ENCODE measurements around the gene KIR2DL3. TPM values are rescaled to one million over a fixed set of nuclear protein-coding genes. Genes with fewer than 3 reads are reported as not detected.

KIR2DL3 gene
- total and polyA plus RNA-seq, 4 donors = 0.03 TPM; not detected in 3

- H3K4me3 ChIP-seq (ENCODE audit: low read depth in 1 of 3, low read length in 3 of 3) = no peak overlapping the region
- no peak overlapping the region for H3K27ac ChIP-seq (ENCODE audit: low read depth in 1 of 2, low read length in 2 of 2)
- no peak for DNase-seq (ENCODE audit: low spot score)
- no peak overlapping the region for H3K9ac ChIP-seq (ENCODE audit: low read depth in 1 of 2, low read length in 2 of 2)
- WGBS = 72% methylated on average over 10 of the region's 10 CpGs
- peaks cover 0 to 8% (median 0%) of the 10 kb centered on the region in 4 donors for H3K27me3 ChIP-seq (ENCODE audit: control insufficient read depth in 4 of 4, insufficient read depth in 4 of 4, low read length in 3 of 4)
- no peaks in the 10 kb centered on the region for H3K36me3 ChIP-seq (ENCODE audit: control insufficient read depth in 4 of 4, insufficient read depth in 3 of 4, low read depth in 1 of 4, low read length in 3 of 4)
- no peaks in the 10 kb centered on the region for H3K4me1 ChIP-seq (ENCODE audit: control insufficient read depth in 4 of 4, insufficient read depth in 4 of 4, low read length in 3 of 4)
- H3K9me3 ChIP-seq (ENCODE audit: control insufficient read depth in 4 of 4, low read length in 3 of 4) = no peaks in the 10 kb centered on the region
- no peak for TF ChIP-seq ATF3 (IDR thresholded peaks at IDR 0.05)
- TF ChIP-seq JUND (IDR thresholded peaks at IDR 0.05) = no peak
- no peak for TF ChIP-seq RAD21 (IDR thresholded peaks at IDR 0.05)
- TF ChIP-seq NR2F2 (IDR thresholded peaks at IDR 0.05) = no peak
- no peak for TF ChIP-seq HNF4A (conservative IDR thresholded peaks at IDR 0.05)
- TF ChIP-seq MAX (IDR thresholded peaks at IDR 0.05) = no peak
- no peak for TF ChIP-seq CTCF (IDR thresholded peaks at IDR 0.05; ENCODE audit: low read depth, low read length, missing input control)
- no peak for TF ChIP-seq FOXA2 (IDR thresholded peaks at IDR 0.05)
- TF ChIP-seq FOXA1 (IDR thresholded peaks at IDR 0.05) = no peak
- TF ChIP-seq ZBTB33 (IDR thresholded peaks at IDR 0.05) = no peak
These were observed 10.8 kb upstream of the KIR2DL3 start for GRCh38 chr19:54727562-54727961.

- no peak overlapping the region for H3K27ac ChIP-seq (ENCODE audit: low read depth in 1 of 2, low read length in 2 of 2)
- TF ChIP-seq ZBTB33 (IDR thresholded peaks at IDR 0.05) (no peak), ATF3 (IDR thresholded peaks at IDR 0.05) (no peak), FOXA2 (IDR thresholded peaks at IDR 0.05) (no peak), SP1 (IDR thresholded peaks at IDR 0.05) (no peak), YY1 (IDR thresholded peaks at IDR 0.05) (no peak), REST (IDR thresholded peaks at IDR 0.05) (no peak), EGR1 (IDR thresholded peaks at IDR 0.05; ENCODE audit: low read depth in 2 of 2) (no peak), NR2F2 (IDR thresholded peaks at IDR 0.05) (no peak), HNF4G (IDR thresholded peaks at IDR 0.05) (no peak), TAF1 (conservative IDR thresholded peaks at IDR 0.05) (no peak), RAD21 (IDR thresholded peaks at IDR 0.05) (no peak), RXRA (IDR thresholded peaks at IDR 0.05) (no peak), HNF4A (conservative IDR thresholded peaks at IDR 0.05) (no peak), MAX (IDR thresholded peaks at IDR 0.05) (no peak), GABPA (IDR thresholded peaks at IDR 0.05 in 1 of 2, conservative IDR thresholded peaks at IDR 0.05 in 1 of 2) (no peak), FOXA1 (IDR thresholded peaks at IDR 0.05) (no peak), JUND (IDR thresholded peaks at IDR 0.05) (no peak), CTCF (IDR thresholded peaks at IDR 0.05; ENCODE audit: low read depth, low read length, missing input control) (no peak)
- no peaks in the 10 kb centered on the region for H3K4me1 ChIP-seq (ENCODE audit: control insufficient read depth in 4 of 4, insufficient read depth in 4 of 4, low read length in 3 of 4)
- H3K27me3 ChIP-seq (ENCODE audit: control insufficient read depth in 4 of 4, insufficient read depth in 4 of 4, low read length in 3 of 4) = peaks cover 0 to 8% (median 0%) of the 10 kb centered on the region in 4 donors
- no peaks in the 10 kb centered on the region for H3K36me3 ChIP-seq (ENCODE audit: control insufficient read depth in 4 of 4, insufficient read depth in 3 of 4, low read depth in 1 of 4, low read length in 3 of 4)
- H3K4me3 ChIP-seq (ENCODE audit: low read depth in 1 of 3, low read length in 3 of 3) = no peak overlapping the region
- 48% methylated on average over 3 of the region's 3 CpGs for WGBS
- H3K9me3 ChIP-seq (ENCODE audit: control insufficient read depth in 4 of 4, low read length in 3 of 4) = no peaks in the 10 kb centered on the region
- H3K9ac ChIP-seq (ENCODE audit: low read depth in 1 of 2, low read length in 2 of 2) = no peak overlapping the region
- no peak for DNase-seq (ENCODE audit: low spot score)
These were observed 10.1 kb upstream of the KIR2DL3 start for GRCh38 chr19:54728167-54728566.

Data from liver (tissue), 9 donors.